HG03354 (cell line): ENCODE data around the gene NPS.

Source experiments
- ATAC-seq: cut with Tn5 transposase; IDR thresholded peaks from one replicate; pipeline ENCODE4 v1.9.1; 2021; ENCODE audit warnings: mild to moderate bottlenecking; ENCODE audit not compliant: unreplicated experiment, poor library complexity, severe bottlenecking

Gene NPS

GRCh38 chr10:127549009-127549408, at the start of gene NPS:
TSS of gene NPS (plus strand) at chr10:127549309. CDS start at chr10:127549369, 60 bp downstream.
- no peak for ATAC-seq

GRCh38 chr10:127500127-127500526, 49.0 kb upstream of the NPS start:
- no peak for ATAC-seq

GRCh38 chr10:127506094-127506493, 43.0 kb upstream of the NPS start:
- ATAC-seq: no peak

GRCh38 chr10:127522298-127522697, 26.8 kb upstream of the NPS start:
- no peak for ATAC-seq

GRCh38 chr10:127523476-127523875, 25.6 kb upstream of the NPS start:
- ATAC-seq: no peak

GRCh38 chr10:127524229-127524628, 24.9 kb upstream of the NPS start:
- no peak for ATAC-seq

- ATAC-seq: no peak
Observed at GRCh38 chr10:127524908-127525665, 24.0 kb upstream of the NPS start.

GRCh38 chr10:127525686-127526085, 23.4 kb upstream of the NPS start:
- ATAC-seq: no peak

- no peak for ATAC-seq
Observed at GRCh38 chr10:127526161-127526560, 22.9 kb upstream of the NPS start.

- no peak for ATAC-seq
Observed at GRCh38 chr10:127527320-127527719, 21.8 kb upstream of the NPS start.

GRCh38 chr10:127527891-127528290, 21.2 kb upstream of the NPS start:
- no peak for ATAC-seq

- no peak for ATAC-seq
Observed at GRCh38 chr10:127532193-127532592, 16.9 kb upstream of the NPS start.

- no peak for ATAC-seq
Observed at GRCh38 chr10:127532659-127533058, 16.4 kb upstream of the NPS start.

GRCh38 chr10:127534074-127534473, 15.0 kb upstream of the NPS start:
- ATAC-seq: no peak

- ATAC-seq: no peak
Observed at GRCh38 chr10:127534496-127534895, 14.6 kb upstream of the NPS start.

- ATAC-seq: no peak
Observed at GRCh38 chr10:127535802-127536515, 13.2 kb upstream of the NPS start.

GRCh38 chr10:127536972-127537760, 11.9 kb upstream of the NPS start:
- no peak for ATAC-seq

GRCh38 chr10:127537924-127538323, 11.2 kb upstream of the NPS start:
- ATAC-seq: no peak

- no peak for ATAC-seq
Observed at GRCh38 chr10:127548022-127548421, 1.1 kb upstream of the NPS start.

- ATAC-seq: no peak
Observed at GRCh38 chr10:127550861-127551260, 1.8 kb downstream of the NPS start.

- ATAC-seq: no peak
Observed at GRCh38 chr10:127552446-127552845, 3.3 kb downstream of the NPS start.
